ENCODE data around the gene SOWAHC. TPM values are rescaled to one million over a fixed set of nuclear protein-coding genes. Genes with fewer than 3 reads are reported as not detected.

SOWAHC gene
- total RNA-seq, 1 experiment from 2014 or later: 21.4 TPM

- Mint-ChIP-seq H3K27me3 (ENCODE audit: insufficient read depth, unreplicated experiment) (no peaks in the 10 kb centered on the region), H3K9me3 (ENCODE audit: unreplicated experiment) (no peaks in the 10 kb centered on the region), H3K4me1 (ENCODE audit: low read depth, unreplicated experiment) (peaks cover 10% of the 10 kb centered on the region), H3K36me3 (ENCODE audit: insufficient read depth, unreplicated experiment) (peaks cover 8% of the 10 kb centered on the region), H3K4me3 (ENCODE audit: unreplicated experiment) (no peak overlapping the region), H3K27ac (ENCODE audit: unreplicated experiment) (no peak overlapping the region)
- CTCF ChIA-PET: no interaction called here
- TF ChIP-seq, protein P1, sequence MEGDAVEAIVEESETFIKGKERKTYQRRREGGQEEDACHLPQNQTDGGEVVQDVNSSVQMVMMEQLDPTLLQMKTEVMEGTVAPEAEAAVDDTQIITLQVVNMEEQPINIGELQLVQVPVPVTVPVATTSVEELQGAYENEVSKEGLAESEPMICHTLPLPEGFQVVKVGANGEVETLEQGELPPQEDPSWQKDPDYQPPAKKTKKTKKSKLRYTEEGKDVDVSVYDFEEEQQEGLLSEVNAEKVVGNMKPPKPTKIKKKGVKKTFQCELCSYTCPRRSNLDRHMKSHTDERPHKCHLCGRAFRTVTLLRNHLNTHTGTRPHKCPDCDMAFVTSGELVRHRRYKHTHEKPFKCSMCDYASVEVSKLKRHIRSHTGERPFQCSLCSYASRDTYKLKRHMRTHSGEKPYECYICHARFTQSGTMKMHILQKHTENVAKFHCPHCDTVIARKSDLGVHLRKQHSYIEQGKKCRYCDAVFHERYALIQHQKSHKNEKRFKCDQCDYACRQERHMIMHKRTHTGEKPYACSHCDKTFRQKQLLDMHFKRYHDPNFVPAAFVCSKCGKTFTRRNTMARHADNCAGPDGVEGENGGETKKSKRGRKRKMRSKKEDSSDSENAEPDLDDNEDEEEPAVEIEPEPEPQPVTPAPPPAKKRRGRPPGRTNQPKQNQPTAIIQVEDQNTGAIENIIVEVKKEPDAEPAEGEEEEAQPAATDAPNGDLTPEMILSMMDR (IDR thresholded peaks at IDR 0.05; ENCODE audit: insufficient read depth in 1 of 2, low read depth in 1 of 2, low read length in 1 of 2, severe bottlenecking in 1 of 2, unreplicated experiment in 1 of 2): no peak
- intact Hi-C loops (cut with micrococcal nuclease; ENCODE audit: unreplicated experiment): no loop called here
- no peaks in the 10 kb centered on the region for H3K27me3 ChIP-seq (replicated peaks; ENCODE audit: control insufficient read depth, insufficient read depth, low read length)
- DNase-seq: no peak
- H3K4me3 ChIP-seq (ENCODE audit: low read depth, low read length): no peak overlapping the region
- POLR2A ChIA-PET: no interaction called here
- no peaks in the 10 kb centered on the region for H3K9me3 ChIP-seq
- no TSS peak for BruUV-seq (replicated peaks)
- H3K36me3 ChIP-seq (ENCODE audit: control insufficient read depth, insufficient read depth, low read length): no peaks in the 10 kb centered on the region
- H3K4me1 ChIP-seq: peaks cover 9% of the 10 kb centered on the region; the same call in 1 of the 2 replicates
Measured at GRCh38 chr2:109592905-109593304, 21.3 kb upstream of the SOWAHC start.

- H3K27me3 ChIP-seq (replicated peaks; ENCODE audit: control insufficient read depth, insufficient read depth, low read length): no peaks in the 10 kb centered on the region
- peaks cover 9% of the 10 kb centered on the region; the same call in 1 of the 2 replicates for H3K4me1 ChIP-seq
- intact Hi-C loops (cut with micrococcal nuclease; ENCODE audit: unreplicated experiment): no loop called here
- Mint-ChIP-seq H3K4me3 (ENCODE audit: unreplicated experiment) (no peak overlapping the region), H3K27me3 (ENCODE audit: insufficient read depth, unreplicated experiment) (no peaks in the 10 kb centered on the region), H3K27ac (ENCODE audit: unreplicated experiment) (no peak overlapping the region), H3K4me1 (ENCODE audit: low read depth, unreplicated experiment) (peaks cover 10% of the 10 kb centered on the region), H3K36me3 (ENCODE audit: insufficient read depth, unreplicated experiment) (no peaks in the 10 kb centered on the region), H3K9me3 (ENCODE audit: unreplicated experiment) (no peaks in the 10 kb centered on the region)
- BruUV-seq (replicated peaks): no TSS peak
- no peak for DNase-seq
- no peak overlapping the region for H3K4me3 ChIP-seq (ENCODE audit: low read depth, low read length)
- no peaks in the 10 kb centered on the region for H3K9me3 ChIP-seq
- ChIA-PET CTCF (no interaction called here), POLR2A (no interaction called here)
- H3K36me3 ChIP-seq (ENCODE audit: control insufficient read depth, insufficient read depth, low read length): no peaks in the 10 kb centered on the region
- TF ChIP-seq, protein P1 (IDR thresholded peaks at IDR 0.05; ENCODE audit: insufficient read depth in 1 of 2, low read depth in 1 of 2, low read length in 1 of 2, severe bottlenecking in 1 of 2, unreplicated experiment in 1 of 2): no peak
Measured at GRCh38 chr2:109594246-109594885, 19.8 kb upstream of the SOWAHC start.

- Mint-ChIP-seq H3K36me3 (ENCODE audit: insufficient read depth, unreplicated experiment) (no peaks in the 10 kb centered on the region), H3K27ac (ENCODE audit: unreplicated experiment) (no peak overlapping the region), H3K4me1 (ENCODE audit: low read depth, unreplicated experiment) (peaks cover 8% of the 10 kb centered on the region), H3K9me3 (ENCODE audit: unreplicated experiment) (no peaks in the 10 kb centered on the region), H3K4me3 (ENCODE audit: unreplicated experiment) (no peak overlapping the region), H3K27me3 (ENCODE audit: insufficient read depth, unreplicated experiment) (no peaks in the 10 kb centered on the region)
- POLR2A ChIA-PET: no interaction called here
- Histone ChIP-seq H3K36me3 (ENCODE audit: control insufficient read depth, insufficient read depth, low read length) (no peaks in the 10 kb centered on the region; the same call in 1 of the 2 replicates), H3K9me3 (no peaks in the 10 kb centered on the region), H3K27me3 (replicated peaks; ENCODE audit: control insufficient read depth, insufficient read depth, low read length) (no peaks in the 10 kb centered on the region), H3K4me1 (peaks cover 9% of the 10 kb centered on the region; the same call in 1 of the 2 replicates), H3K4me3 (ENCODE audit: low read depth, low read length) (no peak overlapping the region)
- TF ChIP-seq, protein P1 (IDR thresholded peaks at IDR 0.05; ENCODE audit: insufficient read depth in 1 of 2, low read depth in 1 of 2, low read length in 1 of 2, severe bottlenecking in 1 of 2, unreplicated experiment in 1 of 2): no peak
- BruUV-seq (replicated peaks): no TSS peak
- no peak for DNase-seq
- CTCF ChIA-PET: no interaction called here
- intact Hi-C loops (cut with micrococcal nuclease; ENCODE audit: unreplicated experiment): no loop called here
Measured at GRCh38 chr2:109595644-109596043, 18.5 kb upstream of the SOWAHC start.

All from Caco-2 (cell line).